NT2/D1 (cell line): ENCODE measurements around the gene ZNF544.

ENCODE experiments used
- DNase-seq: peaks from one replicate; pipeline ENCODE4 v3.0.0-alpha.2; 2011; ENCODE audit warnings: low read depth, low spot score
- H3K27me3 ChIP-seq: 2 replicates; pipeline ENCODE4 v1.6.0; 2011; ENCODE audit warnings: mild to moderate bottlenecking; ENCODE audit not compliant: insufficient read length, insufficient read depth
- H3K36me3 ChIP-seq: 2 replicates; pipeline ENCODE4 v1.6.1; 2011; ENCODE audit warnings: mild to moderate bottlenecking, low read length, mixed read lengths; ENCODE audit not compliant: insufficient read depth, insufficient read length
- H3K4me1 ChIP-seq: 2 replicates; pipeline ENCODE4 v1.5.1; 2011; ENCODE audit not compliant: insufficient read depth, insufficient read length
- H3K4me3 ChIP-seq: 2 replicates; pipeline ENCODE4 v1.5.1; 2011; ENCODE audit warnings: low read depth; ENCODE audit not compliant: insufficient read length
- H3K9ac ChIP-seq: 2 replicates; pipeline ENCODE4 v1.6.0; 2011; ENCODE audit warnings: low read depth; ENCODE audit not compliant: insufficient read length
- H3K9me3 ChIP-seq: 2 replicates; pipeline ENCODE4 v1.5.1; 2011; ENCODE audit warnings: mild to moderate bottlenecking, low read length; ENCODE audit not compliant: insufficient read depth
- SUZ12 ChIP-seq: IDR thresholded peaks from 2 replicates; pipeline ENCODE4 v1.6.1; 2011; ENCODE audit not compliant: insufficient read length, insufficient read depth; ENCODE audit errors: extremely low read depth
- YY1 ChIP-seq: IDR thresholded peaks from 2 replicates; pipeline ENCODE4 v1.6.1; 2011; ENCODE audit not compliant: insufficient read length, insufficient read depth
- ZNF274 ChIP-seq: IDR thresholded peaks from 2 replicates; pipeline ENCODE4 v1.6.1; 2011; ENCODE audit warnings: mild to moderate bottlenecking, low read depth, low read length

The ZNF544 gene

GRCh38 chr19:58261600-58261967 is 32.9 kb downstream of the ZNF544 start:
- Histone ChIP-seq H3K9me3 (peaks cover 100% of the 10 kb centered on the region), H3K27me3 (no peaks in the 10 kb centered on the region), H3K4me3 (no peak overlapping the region), H3K4me1 (no peaks in the 10 kb centered on the region), H3K36me3 (peaks cover 78% of the 10 kb centered on the region), H3K9ac (no peak overlapping the region)
- TF ChIP-seq YY1 = no peak
- TF ChIP-seq ZNF274 = no peak
- TF ChIP-seq SUZ12 = no peak
- no peak for DNase-seq

- Histone ChIP-seq H3K4me1 (no peaks in the 10 kb centered on the region), H3K9me3 (peaks cover 100% of the 10 kb centered on the region), H3K36me3 (peaks cover 76% of the 10 kb centered on the region), H3K27me3 (no peaks in the 10 kb centered on the region), H3K9ac (no peak overlapping the region), H3K4me3 (no peak overlapping the region)
- no peak for DNase-seq
- TF ChIP-seq ZNF274 (peak; percentile 98), SUZ12 (no peak)
Measured at GRCh38 chr19:58261968-58262921, 33.5 kb downstream of the ZNF544 start.

GRCh38 chr19:58262922-58263296 is 34.2 kb downstream of the ZNF544 start:
- Histone ChIP-seq H3K4me3 (no peak overlapping the region), H3K9ac (no peak overlapping the region), H3K36me3 (peaks cover 70% of the 10 kb centered on the region), H3K9me3 (peaks cover 95% of the 10 kb centered on the region), H3K4me1 (no peaks in the 10 kb centered on the region), H3K27me3 (no peaks in the 10 kb centered on the region)
- no peak for TF ChIP-seq YY1
- TF ChIP-seq SUZ12 = no peak
- no peak for TF ChIP-seq ZNF274
- DNase-seq = no peak

GRCh38 chr19:58265100-58265499 is 36.4 kb downstream of the ZNF544 start:
- no peak for TF ChIP-seq ZNF274
- no peak for TF ChIP-seq SUZ12
- TF ChIP-seq YY1 = no peak
- DNase-seq = no peak
- H3K27me3 ChIP-seq = no peaks in the 10 kb centered on the region
- H3K36me3 ChIP-seq = peaks cover 51% of the 10 kb centered on the region
- H3K9me3 ChIP-seq = peaks cover 81% of the 10 kb centered on the region
- no peaks in the 10 kb centered on the region for H3K4me1 ChIP-seq
- H3K9ac ChIP-seq = no peak overlapping the region
- H3K4me3 ChIP-seq = no peak overlapping the region

GRCh38 chr19:58268344-58268743 is 39.6 kb downstream of the ZNF544 start:
- no peaks in the 10 kb centered on the region for H3K4me1 ChIP-seq
- no peaks in the 10 kb centered on the region for H3K27me3 ChIP-seq
- peaks cover 49% of the 10 kb centered on the region for H3K9me3 ChIP-seq
- TF ChIP-seq SUZ12 = no peak
- DNase-seq = no peak
- H3K4me3 ChIP-seq = no peak overlapping the region
- H3K36me3 ChIP-seq = peaks cover 28% of the 10 kb centered on the region
- H3K9ac ChIP-seq = no peak overlapping the region

GRCh38 chr19:58274771-58275201 is 46.1 kb downstream of the ZNF544 start:
- peaks cover 5% of the 10 kb centered on the region; the same call in 1 of the 2 replicates for H3K9me3 ChIP-seq
- no peaks in the 10 kb centered on the region for H3K27me3 ChIP-seq
- H3K9ac ChIP-seq = no peak overlapping the region
- H3K4me1 ChIP-seq = no peaks in the 10 kb centered on the region
- no peak overlapping the region for H3K4me3 ChIP-seq
- TF ChIP-seq SUZ12 (no peak), ZNF274 (no peak), YY1 (no peak)
- no peak for DNase-seq
- peaks cover 28% of the 10 kb centered on the region for H3K36me3 ChIP-seq

GRCh38 chr19:58275564-58275963 is 46.9 kb downstream of the ZNF544 start:
- H3K4me1 ChIP-seq = no peaks in the 10 kb centered on the region
- H3K9me3 ChIP-seq = 0 out of 2 replicates have a peak, but pooled peaks cover 5% of the 10 kb centered on the region
- H3K4me3 ChIP-seq = no peak overlapping the region
- DNase-seq = no peak
- H3K36me3 ChIP-seq = peaks cover 32% of the 10 kb centered on the region
- H3K27me3 ChIP-seq = no peaks in the 10 kb centered on the region
- TF ChIP-seq ZNF274 (no peak), YY1 (no peak), SUZ12 (no peak)
- H3K9ac ChIP-seq = no peak overlapping the region
